Brain microvascular endothelial cell (primary cell): Measurements from ENCODE around the gene CROT.

Source experiments
- DNase-seq: peaks from one replicate; pipeline ENCODE4 v3.0.0-alpha.2; 2020
- H3K27ac ChIP-seq: fragments of 250-450 bp; sonication (Bioruptor Pico); 2 replicates; pipeline ENCODE4 v1.5.1; 2020; ENCODE audit warnings: mild to moderate bottlenecking, moderate library complexity
- H3K27me3 ChIP-seq: fragments of 250-450 bp; sonication (Bioruptor Pico); replicated peaks from 2 replicates; pipeline ENCODE4 v1.5.1; 2020; ENCODE audit warnings: mild to moderate bottlenecking
- H3K36me3 ChIP-seq: fragments of 250-450 bp; sonication (Bioruptor Pico); replicated peaks from 2 replicates; pipeline ENCODE4 v1.5.1; 2020; ENCODE audit warnings: mild to moderate bottlenecking
- H3K4me3 ChIP-seq: 2 replicates; pipeline ENCODE4 v1.5.1; 2011; ENCODE audit warnings: low read depth, mild to moderate bottlenecking, control low read depth, low read length, moderate library complexity
- in situ Hi-C: cut with HindIII; loops from 2 replicates; pipeline ENCODE4 v1.10.0; 2017; ENCODE audit warnings: low sequenced_read_pairs, low pct_ligation_motif_present
- TF ChIP-seq, protein P1 (sequence below): IDR thresholded peaks from 2 replicates; pipeline ENCODE4 v1.5.1; 2011; ENCODE audit warnings: low read depth, mild to moderate bottlenecking, moderate library complexity, low read length, control low read depth, inconsistent platforms; ENCODE audit errors: missing control alignments

CROT gene

DNA sequence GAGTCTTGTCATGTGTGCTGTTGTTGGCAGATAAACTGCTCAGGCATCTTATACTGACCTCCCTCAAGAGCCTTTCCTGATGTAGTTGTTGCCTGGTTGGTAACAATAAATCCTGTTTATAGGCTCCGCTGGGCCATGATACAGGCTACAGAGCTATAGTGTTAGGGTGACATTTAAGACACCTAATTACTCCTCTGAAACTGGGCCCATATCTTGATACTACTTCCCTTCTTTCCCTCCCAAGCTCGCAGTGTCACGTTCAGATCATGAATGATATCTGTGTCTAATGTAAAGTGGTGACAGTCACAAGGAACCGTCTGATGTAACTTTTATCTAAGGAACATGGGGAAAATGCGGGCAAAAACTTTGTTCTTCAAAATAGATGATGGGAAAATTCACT, 35.4 kb downstream of the CROT start:
- no peak for DNase-seq
- no peak overlapping the region for H3K4me3 ChIP-seq
- TF ChIP-seq, protein P1, sequence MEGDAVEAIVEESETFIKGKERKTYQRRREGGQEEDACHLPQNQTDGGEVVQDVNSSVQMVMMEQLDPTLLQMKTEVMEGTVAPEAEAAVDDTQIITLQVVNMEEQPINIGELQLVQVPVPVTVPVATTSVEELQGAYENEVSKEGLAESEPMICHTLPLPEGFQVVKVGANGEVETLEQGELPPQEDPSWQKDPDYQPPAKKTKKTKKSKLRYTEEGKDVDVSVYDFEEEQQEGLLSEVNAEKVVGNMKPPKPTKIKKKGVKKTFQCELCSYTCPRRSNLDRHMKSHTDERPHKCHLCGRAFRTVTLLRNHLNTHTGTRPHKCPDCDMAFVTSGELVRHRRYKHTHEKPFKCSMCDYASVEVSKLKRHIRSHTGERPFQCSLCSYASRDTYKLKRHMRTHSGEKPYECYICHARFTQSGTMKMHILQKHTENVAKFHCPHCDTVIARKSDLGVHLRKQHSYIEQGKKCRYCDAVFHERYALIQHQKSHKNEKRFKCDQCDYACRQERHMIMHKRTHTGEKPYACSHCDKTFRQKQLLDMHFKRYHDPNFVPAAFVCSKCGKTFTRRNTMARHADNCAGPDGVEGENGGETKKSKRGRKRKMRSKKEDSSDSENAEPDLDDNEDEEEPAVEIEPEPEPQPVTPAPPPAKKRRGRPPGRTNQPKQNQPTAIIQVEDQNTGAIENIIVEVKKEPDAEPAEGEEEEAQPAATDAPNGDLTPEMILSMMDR, result no peak
- in situ Hi-C loops, result no loop called here
- no peaks in the 10 kb centered on the region for H3K36me3 ChIP-seq
- no peaks in the 10 kb centered on the region for H3K27me3 ChIP-seq
- no peak overlapping the region for H3K27ac ChIP-seq

DNA sequence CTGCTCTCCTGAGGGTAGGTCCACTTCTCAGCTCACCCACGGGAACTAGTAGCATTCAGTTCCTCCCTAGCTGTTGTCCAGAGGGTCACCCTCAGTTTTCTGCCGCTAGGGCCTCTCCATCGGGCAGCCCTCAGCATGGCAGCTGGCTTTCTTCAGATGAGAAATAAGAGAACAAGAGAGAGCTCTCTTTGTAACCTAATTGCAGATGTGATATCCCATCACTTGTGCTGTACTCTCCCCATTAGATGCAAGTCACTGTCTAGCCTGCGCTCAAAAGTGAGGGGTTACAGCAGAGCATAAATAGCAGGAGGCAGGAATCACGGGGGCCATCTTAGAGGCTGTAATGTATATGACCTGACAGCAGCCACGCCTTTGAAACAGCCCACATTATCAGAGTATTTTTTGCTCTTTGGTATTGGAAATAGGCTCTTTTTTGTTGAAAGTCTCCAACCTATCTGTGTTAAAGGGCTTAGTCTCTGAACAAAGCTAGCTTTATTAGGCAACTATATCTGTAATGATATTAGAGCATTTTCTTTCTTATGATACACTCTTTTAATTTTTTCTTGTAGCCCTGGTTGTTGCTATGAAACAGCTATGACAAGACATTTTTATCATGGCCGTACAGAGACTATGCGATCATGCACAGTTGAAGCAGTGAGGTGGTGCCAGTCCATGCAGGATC, 45.7 kb downstream of the CROT start:
- DNase-seq, result no peak
- H3K36me3 ChIP-seq, result no peaks in the 10 kb centered on the region
- TF ChIP-seq, protein P1, result no peak
- H3K27me3 ChIP-seq, result no peaks in the 10 kb centered on the region
- no peak overlapping the region for H3K27ac ChIP-seq
- in situ Hi-C loops, result no loop called here
- no peak overlapping the region for H3K4me3 ChIP-seq

DNA sequence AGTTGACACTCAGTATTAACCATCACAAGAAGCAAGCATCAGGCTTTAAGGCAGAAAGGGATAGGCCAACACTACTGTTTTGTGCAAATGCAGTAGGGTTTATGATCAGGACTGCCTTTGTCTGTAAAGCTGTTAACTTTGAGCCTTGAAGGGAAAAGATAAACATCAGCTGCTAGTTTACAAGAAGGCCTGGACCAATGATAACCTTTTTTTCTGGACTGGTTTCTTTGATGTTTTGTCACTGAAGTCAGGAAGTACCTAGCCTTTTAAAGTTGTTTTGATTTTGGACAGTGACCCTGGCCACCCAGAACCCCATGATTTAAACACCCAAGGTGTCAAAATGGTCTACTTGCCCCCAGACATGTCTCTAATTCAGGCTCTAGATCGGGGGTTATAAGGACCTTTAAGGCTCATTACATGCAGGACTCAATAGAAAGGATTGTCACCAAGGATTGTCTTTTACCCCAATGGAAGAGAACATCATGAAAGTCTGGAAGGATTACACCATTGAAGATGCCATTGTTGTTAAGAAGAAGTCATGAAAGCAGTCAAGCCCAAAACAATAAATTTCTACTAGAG, 50.1 kb downstream of the CROT start:
- Histone ChIP-seq H3K4me3 (no peak overlapping the region), H3K27ac (no peak overlapping the region), H3K36me3 (no peaks in the 10 kb centered on the region), H3K27me3 (no peaks in the 10 kb centered on the region)
- in situ Hi-C loops, result no loop called here
- TF ChIP-seq, protein P1, result no peak
- DNase-seq, result no peak

DNA sequence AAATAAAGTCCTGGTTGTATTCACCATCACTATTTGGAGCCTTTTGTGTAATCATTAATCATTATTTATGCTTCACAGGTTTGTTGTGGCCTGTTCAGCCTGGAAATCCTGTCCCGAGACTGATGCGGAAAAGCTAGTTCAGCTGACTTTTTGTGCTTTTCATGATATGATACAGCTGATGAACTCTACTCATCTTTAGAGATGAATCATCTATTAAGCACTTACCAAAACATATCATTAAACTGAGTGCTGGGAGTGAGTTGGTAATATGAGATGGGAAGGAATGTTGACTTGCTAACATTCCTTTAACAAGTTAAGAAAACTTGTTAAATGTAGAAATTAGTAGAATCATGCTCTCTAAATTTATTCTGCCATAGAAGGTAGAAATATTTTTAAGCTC, 53.0 kb downstream of the CROT start:
- Histone ChIP-seq H3K27ac (no peak overlapping the region), H3K36me3 (no peaks in the 10 kb centered on the region), H3K4me3 (no peak overlapping the region), H3K27me3 (no peaks in the 10 kb centered on the region)
- peak; percentile 5 for DNase-seq
- in situ Hi-C loops, result no loop called here
- TF ChIP-seq, protein P1, result no peak

DNA sequence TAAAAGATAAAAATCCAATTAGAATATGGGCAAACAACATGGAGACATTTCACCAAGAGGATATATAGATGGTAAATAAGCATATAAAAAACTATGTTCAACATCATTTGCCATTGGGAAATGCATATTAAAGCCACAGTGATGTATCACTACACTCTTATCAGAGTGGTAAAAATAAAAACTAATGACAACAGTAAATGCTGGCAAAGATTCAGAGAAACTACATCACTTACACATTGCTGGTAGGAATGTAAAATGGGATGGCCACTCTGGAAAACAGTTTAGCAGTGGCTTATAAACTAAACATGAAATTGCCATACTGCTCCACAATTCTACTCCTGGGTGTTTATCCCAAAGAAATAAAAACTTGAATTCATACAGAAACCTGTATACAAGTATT, 59.2 kb downstream of the CROT start:
- in situ Hi-C loops, result loop anchor here (25.0 kb wide), 1 partner anchor 92 kb away; no protein-coding TSS in a partner anchor
- Histone ChIP-seq H3K4me3 (no peak overlapping the region), H3K27me3 (no peaks in the 10 kb centered on the region), H3K27ac (no peak overlapping the region), H3K36me3 (no peaks in the 10 kb centered on the region)
- TF ChIP-seq, protein P1, result no peak
- DNase-seq, result no peak
